Mesenchymal stem cell (in vitro differentiated cells and primary cell): ENCODE results near the gene FGR.

Source experiments
- DNase-seq: peaks from one replicate; pipeline ENCODE4 v3.0.0-alpha.2; 2013
- H2AFZ ChIP-seq: one replicate; pipeline ENCODE4 v1.6.1; 2013; ENCODE audit warnings: low read depth, mild to moderate bottlenecking, control low read depth, inconsistent platforms, low read length, moderate library complexity
- H2AK5ac ChIP-seq: 2 replicates; pipeline ENCODE4 v1.6.1; 2013; ENCODE audit warnings: low read length, moderate library complexity, mild to moderate bottlenecking, inconsistent platforms; ENCODE audit not compliant: severe bottlenecking
- H2BK120ac ChIP-seq: one replicate; pipeline ENCODE4 v1.6.1; 2013; ENCODE audit warnings: low read depth, mild to moderate bottlenecking, inconsistent platforms, low read length, moderate library complexity
- H2BK12ac ChIP-seq, 2 experiments: one replicate each; pipeline ENCODE4 v1.6.1; 2013; ENCODE audit warnings: inconsistent platforms in 2 of 2, low read length in 2 of 2, mild to moderate bottlenecking in 2 of 2, moderate library complexity in 2 of 2, control low read depth in 1 of 2
- H2BK15ac ChIP-seq: one replicate; pipeline ENCODE4 v1.6.1; 2013; ENCODE audit warnings: mild to moderate bottlenecking, low read depth, inconsistent platforms; ENCODE audit not compliant: poor library complexity, severe bottlenecking
- H2BK5ac ChIP-seq: 2 replicates; pipeline ENCODE4 v1.6.1; 2013; ENCODE audit warnings: low read depth, mild to moderate bottlenecking, low read length, control low read depth, inconsistent platforms; ENCODE audit not compliant: poor library complexity, severe bottlenecking
- H3K14ac ChIP-seq, 2 experiments: one replicate each; pipeline ENCODE4 v1.6.1; 2013; ENCODE audit warnings: inconsistent platforms in 2 of 2, low read length in 2 of 2, control low read depth in 1 of 2, mild to moderate bottlenecking in 1 of 2, moderate library complexity in 1 of 2
- H3K18ac ChIP-seq, 2 experiments: one replicate each; pipeline ENCODE4 v1.6.1; 2013; ENCODE audit warnings: inconsistent platforms in 2 of 2, low read length in 2 of 2, control low read depth in 1 of 2, low read depth in 1 of 2, mild to moderate bottlenecking in 1 of 2
- H3K23ac ChIP-seq, 2 experiments: one replicate each; pipeline ENCODE4 v1.6.1; 2013; ENCODE audit warnings: inconsistent platforms in 2 of 2, low read length in 2 of 2, mild to moderate bottlenecking in 2 of 2, moderate library complexity in 2 of 2, control low read depth in 1 of 2
- H3K27ac ChIP-seq: 2 replicates; pipeline ENCODE4 v1.5.1; 2013; ENCODE audit warnings: mild to moderate bottlenecking, moderate library complexity, low read length, control low read depth, inconsistent platforms; ENCODE audit not compliant: poor library complexity, severe bottlenecking
- H3K27me3 ChIP-seq, 2 experiments: 2 replicates each; pipeline versions ENCODE4 v1.6.1 to v1.7.0; 2013; ENCODE audit warnings: low read length in 2 of 2, mild to moderate bottlenecking in 2 of 2, moderate library complexity in 2 of 2, control low read depth in 1 of 2, inconsistent platforms in 1 of 2; ENCODE audit not compliant: control insufficient read depth in 1 of 2, insufficient read depth in 1 of 2
- H3K36me3 ChIP-seq, 2 experiments: 2 replicates each; pipeline versions ENCODE4 v1.6.1 to v1.7.0; 2013; ENCODE audit warnings: low read length in 2 of 2, control low read depth in 1 of 2, inconsistent platforms in 1 of 2, low read depth in 1 of 2, mild to moderate bottlenecking in 1 of 2; ENCODE audit not compliant: insufficient read depth in 2 of 2, control insufficient read depth in 1 of 2
- H3K4ac ChIP-seq, 2 experiments: one replicate each; pipeline ENCODE4 v1.6.1; 2013; ENCODE audit warnings: inconsistent platforms in 2 of 2, low read length in 2 of 2, mild to moderate bottlenecking in 2 of 2, moderate library complexity in 2 of 2, control low read depth in 1 of 2, low read depth in 1 of 2
- H3K4me1 ChIP-seq: 2 replicates; pipeline ENCODE4 v1.6.1; 2013; ENCODE audit warnings: low read depth, low read length, control low read depth; ENCODE audit not compliant: control insufficient read depth, insufficient read depth
- H3K4me2 ChIP-seq: 2 replicates; pipeline ENCODE4 v1.6.1; 2013; ENCODE audit warnings: low read length, mild to moderate bottlenecking, inconsistent platforms; ENCODE audit not compliant: poor library complexity, severe bottlenecking
- H3K4me3 ChIP-seq, 2 experiments: 2 replicates each; pipeline versions ENCODE4 v1.5.1 to v1.7.0; 2013; ENCODE audit warnings: low read length in 2 of 2, mild to moderate bottlenecking in 2 of 2, control low read depth in 1 of 2, low read depth in 1 of 2; ENCODE audit not compliant: insufficient read depth in 1 of 2
- H3K79me1 ChIP-seq: replicated peaks from 2 replicates; pipeline ENCODE4 v1.6.1; 2013; ENCODE audit warnings: mild to moderate bottlenecking, control low read depth, low read length, inconsistent platforms; ENCODE audit not compliant: poor library complexity, severe bottlenecking
- H3K9ac ChIP-seq: 2 replicates; pipeline ENCODE4 v1.7.0; 2013; ENCODE audit warnings: mild to moderate bottlenecking, low read length, moderate library complexity
- H3K9me3 ChIP-seq: 2 replicates; pipeline ENCODE4 v1.7.0; 2013; ENCODE audit warnings: mild to moderate bottlenecking, low read length; ENCODE audit not compliant: control insufficient read depth
- H4K8ac ChIP-seq: one replicate; pipeline ENCODE4 v1.6.1; 2013; ENCODE audit warnings: inconsistent platforms, mild to moderate bottlenecking, low read length, moderate library complexity
- H4K91ac ChIP-seq: one replicate; pipeline ENCODE4 v1.6.1; 2013; ENCODE audit warnings: mild to moderate bottlenecking, low read length, inconsistent platforms
- WGBS: methylation state at CpG from one replicate; pipeline ENCODE4 v1.1.7; 2013; ENCODE audit warnings: mixed read lengths; 5-methylcytosine and 5-hydroxymethylcytosine counted together

The FGR gene

DNA sequence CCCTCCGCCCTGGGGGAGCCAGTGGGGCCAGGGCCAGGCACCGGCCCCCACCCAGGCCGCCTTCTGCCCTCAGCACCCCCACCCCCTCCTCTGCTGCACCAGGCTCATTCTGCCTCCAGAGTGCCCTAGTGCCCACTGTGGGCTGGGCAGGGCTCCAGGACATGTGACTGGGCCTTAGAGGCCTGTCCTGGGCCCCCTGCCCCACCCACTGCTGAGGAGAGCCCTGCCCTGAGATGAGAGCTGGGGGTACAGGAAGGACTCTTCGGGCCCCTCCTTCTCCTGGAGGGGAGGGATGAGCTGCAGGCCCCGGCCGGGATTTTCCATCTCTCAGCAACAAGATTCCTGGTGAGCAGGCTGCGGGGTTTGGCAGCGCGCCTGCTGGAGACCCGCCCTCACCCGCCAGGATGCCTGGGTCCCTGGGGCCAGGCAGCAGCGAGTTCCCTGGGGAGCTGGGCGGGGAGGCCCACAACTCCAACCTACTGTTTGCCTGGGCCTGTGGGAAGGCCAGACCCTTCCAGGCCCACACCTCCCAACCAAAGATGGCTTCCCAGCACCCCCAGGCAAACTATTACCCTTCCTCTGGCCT, 45.1 kb downstream of the FGR start:
- Histone ChIP-seq H3K9ac (peak overlapping the region; percentile 52), H3K4me1 (peaks cover 82% of the 10 kb centered on the region), H2AK5ac (peak overlapping the region; percentile 1), H3K36me3 (peaks cover 9 to 42% of the 10 kb centered on the region in 2 experiments), H2BK15ac (no peak overlapping the region), H3K4me2 (peak overlapping the region; percentile 34), H2BK12ac (peak overlapping the region in 1 of 2 experiments; percentile 64), H3K79me1 (peaks cover 31% of the 10 kb centered on the region), H2AFZ (no peak overlapping the region), H3K18ac (peak overlapping the region in 1 of 2 experiments; percentile 82), H3K4me3 (no peak overlapping the region), H3K27ac (peak overlapping the region; percentile 58), H3K23ac (no peak overlapping the region), H4K91ac (peak overlapping the region; percentile 81), H4K8ac (no peak overlapping the region), H2BK5ac (no peak overlapping the region), H3K27me3 (no peaks in the 10 kb centered on the region), H3K4ac (peak overlapping the region; percentile 15 to 49), H3K14ac (no peak overlapping the region), H3K9me3 (no peaks in the 10 kb centered on the region), H2BK120ac (peak overlapping the region; percentile 35)
- 53% methylated on average over 12 of the region's 13 CpGs for WGBS
- DNase-seq, result peak; percentile 70

GRCh38 chr1:27589441-27589840, 45.5 kb downstream of the FGR start:
- Histone ChIP-seq H3K14ac (peak overlapping the region in 1 of 2 experiments; percentile 14), H3K27ac (peak overlapping the region; percentile 13), H2BK120ac (no peak overlapping the region), H3K23ac (no peak overlapping the region), H3K27me3 (no peaks in the 10 kb centered on the region), H2BK15ac (no peak overlapping the region), H2AK5ac (no peak overlapping the region), H3K4ac (peak overlapping the region in 1 of 2 experiments; percentile 29), H2AFZ (no peak overlapping the region), H3K9me3 (no peaks in the 10 kb centered on the region), H4K91ac (peak overlapping the region; percentile 81), H3K79me1 (peaks cover 33% of the 10 kb centered on the region), H2BK12ac (peak overlapping the region in 1 of 2 experiments; percentile 64), H3K4me1 (peaks cover 80% of the 10 kb centered on the region), H3K4me3 (no peak overlapping the region), H2BK5ac (no peak overlapping the region), H4K8ac (no peak overlapping the region), H3K36me3 (peaks cover 9 to 39% of the 10 kb centered on the region in 2 experiments), H3K18ac (peak overlapping the region in 1 of 2 experiments; percentile 13), H3K9ac (peak overlapping the region; percentile 28), H3K4me2 (no peak overlapping the region)
- WGBS, result 96% methylated on average over 6 of the region's 6 CpGs
- no peak for DNase-seq

GRCh38 chr1:27588256-27589232, 46.4 kb downstream of the FGR start:
- Histone ChIP-seq H3K9ac (peak overlapping the region; percentile 28), H2BK15ac (no peak overlapping the region), H2BK12ac (peak overlapping the region in 1 of 2 experiments; percentile 2), H4K91ac (no peak overlapping the region), H3K79me1 (peaks cover 37% of the 10 kb centered on the region), H2BK120ac (no peak overlapping the region), H2BK5ac (no peak overlapping the region), H3K36me3 (peaks cover 9 to 34% of the 10 kb centered on the region in 2 experiments), H3K23ac (peak overlapping the region in 1 of 2 experiments; percentile 2), H4K8ac (no peak overlapping the region), H3K4me2 (no peak overlapping the region), H2AFZ (no peak overlapping the region), H3K27ac (no peak overlapping the region), H3K4me3 (no peak overlapping the region), H2AK5ac (no peak overlapping the region), H3K14ac (peak overlapping the region in 1 of 2 experiments; percentile 46), H3K4me1 (peaks cover 71% of the 10 kb centered on the region), H3K9me3 (no peaks in the 10 kb centered on the region), H3K18ac (peak overlapping the region in 1 of 2 experiments; percentile 85), H3K27me3 (no peaks in the 10 kb centered on the region), H3K4ac (peak overlapping the region in 1 of 2 experiments; percentile 15)
- WGBS, result 88% methylated on average over 12 of the region's 12 CpGs
- DNase-seq, result peak; percentile 53

DNA sequence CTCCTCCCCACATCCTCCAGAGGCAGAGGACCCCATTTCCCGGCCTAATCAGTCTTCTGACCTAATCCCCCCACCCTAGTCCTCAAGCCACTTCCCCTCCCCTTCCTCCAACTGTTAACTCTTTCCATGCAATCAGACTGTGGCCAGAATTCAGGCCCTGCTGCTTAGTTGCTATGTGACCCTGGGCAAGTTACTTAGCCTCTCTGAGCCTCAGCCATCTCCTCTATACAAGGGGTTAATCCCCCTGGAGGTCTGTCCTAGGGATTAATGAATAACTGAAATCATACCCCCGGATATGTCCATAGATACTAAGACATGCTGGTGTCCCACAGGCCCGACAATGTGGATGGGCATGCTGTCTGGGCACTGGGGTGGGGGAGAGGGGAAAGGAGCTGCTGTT, 49.3 kb downstream of the FGR start:
- Histone ChIP-seq H3K27me3 (no peaks in the 10 kb centered on the region), H3K36me3 (peaks cover 12 to 34% of the 10 kb centered on the region in 2 experiments), H3K79me1 (peaks cover 38% of the 10 kb centered on the region), H3K23ac (no peak overlapping the region), H3K4me3 (no peak overlapping the region), H3K27ac (no peak overlapping the region), H3K14ac (no peak overlapping the region), H4K8ac (no peak overlapping the region), H4K91ac (no peak overlapping the region), H3K4me1 (peaks cover 47% of the 10 kb centered on the region), H2BK15ac (no peak overlapping the region), H2BK120ac (no peak overlapping the region), H2AFZ (no peak overlapping the region), H2BK5ac (no peak overlapping the region), H3K18ac (no peak overlapping the region), H2AK5ac (no peak overlapping the region), H3K4ac (no peak overlapping the region), H3K9ac (peak overlapping the region; percentile 7), H3K9me3 (no peaks in the 10 kb centered on the region), H3K4me2 (no peak overlapping the region), H2BK12ac (no peak overlapping the region)
- 82% methylated on average over 3 of the region's 3 CpGs for WGBS
- no peak for DNase-seq
